Measurements from ENCODE around the gene PTPN2. TPM values are rescaled to one million over a fixed set of nuclear protein-coding genes. Genes with fewer than 3 reads are reported as not detected.

Gene PTPN2
- total RNA-seq, 1 experiment from 2014 or later, result 44.7 TPM

DNA sequence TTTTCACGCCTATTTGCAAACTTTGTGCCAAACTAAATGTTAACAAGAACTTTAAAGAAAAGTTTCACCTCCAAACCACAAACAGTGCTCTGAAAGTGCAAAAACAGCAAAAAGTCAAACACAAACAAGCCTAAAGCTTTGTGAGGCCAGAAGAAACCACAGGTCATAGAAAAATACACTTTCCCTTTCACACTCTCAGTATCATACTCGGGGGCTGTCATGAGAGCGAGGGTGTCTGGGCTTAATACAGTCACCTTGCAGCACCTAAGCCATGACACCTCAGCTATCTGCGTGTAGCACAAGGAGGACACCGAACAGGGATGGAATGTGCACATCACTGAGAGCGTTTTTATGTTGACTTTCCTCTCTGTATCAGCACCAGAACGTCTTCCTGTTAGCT, 37.1 kb upstream of the PTPN2 start:
- H3K27ac ChIP-seq (ENCODE audit: low read depth, low read length, poor library complexity, severe bottlenecking), result no peak overlapping the region
- H3K9me3 ChIP-seq (ENCODE audit: low read depth, low read length, poor library complexity, severe bottlenecking), result no peaks in the 10 kb centered on the region
- ChIA-PET POLR2A (ENCODE audit: low non-redundant PET) (no interaction called here), CTCF (no interaction called here)
- DNase-seq (ENCODE audit: low spot score), result no peak
- no peak overlapping the region for H3K4me3 ChIP-seq (ENCODE audit: low read depth, low read length, poor library complexity, severe bottlenecking)
- no peaks in the 10 kb centered on the region for H3K4me1 ChIP-seq (ENCODE audit: insufficient read depth, low read length, poor library complexity, severe bottlenecking)
- TF ChIP-seq EZH2 (IDR thresholded peaks at IDR 0.05; ENCODE audit: borderline replicate concordance, low read depth, low read length, poor library complexity, severe bottlenecking), result no peak
- TF ChIP-seq, protein P1, sequence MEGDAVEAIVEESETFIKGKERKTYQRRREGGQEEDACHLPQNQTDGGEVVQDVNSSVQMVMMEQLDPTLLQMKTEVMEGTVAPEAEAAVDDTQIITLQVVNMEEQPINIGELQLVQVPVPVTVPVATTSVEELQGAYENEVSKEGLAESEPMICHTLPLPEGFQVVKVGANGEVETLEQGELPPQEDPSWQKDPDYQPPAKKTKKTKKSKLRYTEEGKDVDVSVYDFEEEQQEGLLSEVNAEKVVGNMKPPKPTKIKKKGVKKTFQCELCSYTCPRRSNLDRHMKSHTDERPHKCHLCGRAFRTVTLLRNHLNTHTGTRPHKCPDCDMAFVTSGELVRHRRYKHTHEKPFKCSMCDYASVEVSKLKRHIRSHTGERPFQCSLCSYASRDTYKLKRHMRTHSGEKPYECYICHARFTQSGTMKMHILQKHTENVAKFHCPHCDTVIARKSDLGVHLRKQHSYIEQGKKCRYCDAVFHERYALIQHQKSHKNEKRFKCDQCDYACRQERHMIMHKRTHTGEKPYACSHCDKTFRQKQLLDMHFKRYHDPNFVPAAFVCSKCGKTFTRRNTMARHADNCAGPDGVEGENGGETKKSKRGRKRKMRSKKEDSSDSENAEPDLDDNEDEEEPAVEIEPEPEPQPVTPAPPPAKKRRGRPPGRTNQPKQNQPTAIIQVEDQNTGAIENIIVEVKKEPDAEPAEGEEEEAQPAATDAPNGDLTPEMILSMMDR (conservative IDR thresholded peaks at IDR 0.05; ENCODE audit: low read depth, low read length), result no peak
- BruUV-seq (replicated peaks), result no TSS peak
- H3K27me3 ChIP-seq (replicated peaks; ENCODE audit: insufficient read depth, low read depth, low read length, poor library complexity), result no peaks in the 10 kb centered on the region
- no peaks in the 10 kb centered on the region for H3K36me3 ChIP-seq (ENCODE audit: insufficient read depth, low read length, poor library complexity, severe bottlenecking)
- intact Hi-C loops (cut with micrococcal nuclease; ENCODE audit: unreplicated experiment), result no loop called here

- CTCF ChIA-PET, result interaction anchor here (0.5 kb wide), 1 partner anchor 29 kb away, joined by 12 read pairs; no protein-coding TSS in a partner anchor
These were observed 28.1 kb upstream of the PTPN2 start for GRCh38 chr18:12911929-12912703.

DNA sequence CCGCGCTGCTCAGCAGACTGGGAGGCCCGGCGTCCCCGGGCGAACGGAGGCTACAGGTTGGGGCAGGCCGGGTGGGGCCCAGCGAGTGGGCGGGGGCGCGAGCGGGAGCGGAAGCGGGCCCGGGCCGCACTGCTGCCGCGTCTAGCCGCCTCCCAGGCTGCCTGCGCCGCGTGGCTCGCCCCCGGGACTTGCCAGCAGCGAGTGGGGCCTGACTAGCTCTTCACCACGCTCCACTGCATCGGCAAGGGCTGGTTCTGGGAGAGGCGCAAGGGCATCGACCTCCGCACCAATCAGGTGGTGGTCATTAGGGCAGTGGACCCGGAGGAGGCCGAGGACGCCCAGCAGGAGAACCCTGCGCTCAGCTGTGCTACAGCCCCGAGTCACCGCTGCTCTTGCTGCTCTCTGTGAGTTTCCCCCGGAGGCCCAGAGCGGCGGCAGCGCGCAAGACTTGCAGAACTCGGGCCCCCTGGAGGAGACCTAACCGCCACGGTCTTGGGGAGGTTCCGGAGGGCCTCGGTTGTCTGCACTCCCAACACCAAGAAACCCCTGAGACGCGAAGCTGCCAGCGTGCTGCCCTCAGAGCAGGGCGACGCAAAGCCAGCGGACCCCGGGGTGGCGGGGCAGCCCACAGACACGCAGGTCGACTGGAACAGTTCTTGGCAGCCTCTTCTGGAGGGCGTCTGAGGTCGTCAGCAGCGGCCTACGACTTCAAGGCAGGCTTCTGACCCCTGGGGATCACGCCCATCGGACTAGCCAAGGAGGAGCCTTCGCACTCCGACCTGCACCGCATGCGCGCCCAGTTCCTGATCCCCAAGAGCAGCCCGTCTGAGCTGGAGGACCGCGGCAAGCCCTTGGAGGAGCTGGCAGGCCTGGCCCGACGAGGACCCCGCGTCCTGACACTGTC, 27.2 kb upstream of the PTPN2 start:
- no TSS peak for BruUV-seq (replicated peaks)
- Histone ChIP-seq H3K9me3 (ENCODE audit: low read depth, low read length, poor library complexity, severe bottlenecking) (no peaks in the 10 kb centered on the region), H3K27ac (ENCODE audit: low read depth, low read length, poor library complexity, severe bottlenecking) (no peak overlapping the region), H3K36me3 (ENCODE audit: insufficient read depth, low read length, poor library complexity, severe bottlenecking) (no peaks in the 10 kb centered on the region), H3K27me3 (replicated peaks; ENCODE audit: insufficient read depth, low read depth, low read length, poor library complexity) (no peaks in the 10 kb centered on the region), H3K4me1 (ENCODE audit: insufficient read depth, low read length, poor library complexity, severe bottlenecking) (no peaks in the 10 kb centered on the region), H3K4me3 (ENCODE audit: low read depth, low read length, poor library complexity, severe bottlenecking) (no peak overlapping the region)
- TF ChIP-seq, protein P1 (conservative IDR thresholded peaks at IDR 0.05; ENCODE audit: low read depth, low read length), result no peak
- TF ChIP-seq EZH2 (IDR thresholded peaks at IDR 0.05; ENCODE audit: borderline replicate concordance, low read depth, low read length, poor library complexity, severe bottlenecking), result no peak
- intact Hi-C loops (cut with micrococcal nuclease; ENCODE audit: unreplicated experiment), result no loop called here
- ChIA-PET POLR2A (ENCODE audit: low non-redundant PET) (no interaction called here), CTCF (interaction anchor here (0.5 kb wide), 1 partner anchor 28 kb away, joined by 12 read pairs; no protein-coding TSS in a partner anchor)
- DNase-seq (ENCODE audit: low spot score), result no peak

More at GRCh38 chr18:12911929-12912703, 28.1 kb upstream of the PTPN2 start:
- Histone ChIP-seq H3K4me3 (ENCODE audit: low read depth, low read length, poor library complexity, severe bottlenecking) (no peak overlapping the region), H3K36me3 (ENCODE audit: insufficient read depth, low read length, poor library complexity, severe bottlenecking) (no peaks in the 10 kb centered on the region), H3K27ac (ENCODE audit: low read depth, low read length, poor library complexity, severe bottlenecking) (no peak overlapping the region), H3K27me3 (replicated peaks; ENCODE audit: insufficient read depth, low read depth, low read length, poor library complexity) (no peaks in the 10 kb centered on the region), H3K9me3 (ENCODE audit: low read depth, low read length, poor library complexity, severe bottlenecking) (no peaks in the 10 kb centered on the region), H3K4me1 (ENCODE audit: insufficient read depth, low read length, poor library complexity, severe bottlenecking) (no peaks in the 10 kb centered on the region)
- TF ChIP-seq, protein P1 (conservative IDR thresholded peaks at IDR 0.05; ENCODE audit: low read depth, low read length), result no peak
- TF ChIP-seq EZH2 (IDR thresholded peaks at IDR 0.05; ENCODE audit: borderline replicate concordance, low read depth, low read length, poor library complexity, severe bottlenecking), result no peak
- no TSS peak for BruUV-seq (replicated peaks)
- intact Hi-C loops (cut with micrococcal nuclease; ENCODE audit: unreplicated experiment), result no loop called here
- DNase-seq (ENCODE audit: low spot score), result no peak
- POLR2A ChIA-PET (ENCODE audit: low non-redundant PET), result interaction anchor here (0.5 kb wide), 1 partner anchor 236 kb away, joined by 5 read pairs; no protein-coding TSS in a partner anchor

Measured in A673 (cell line).